Osteoblast (primary cell): ENCODE data around the gene CELF4. TPM values are rescaled to one million over a fixed set of nuclear protein-coding genes. Genes with fewer than 3 reads are reported as not detected.
A peak's percentile ranks its signal among the peaks of the same experiment; 100 is the strongest.

Experiments used
- DNase-seq: peaks from one replicate; pipeline ENCODE4 v3.0.0; 2011; ENCODE audit warnings: low spot score, mixed read lengths; ENCODE audit not compliant: insufficient read length; ENCODE audit errors: missing footprints
- H2AFZ ChIP-seq: 2 replicates; pipeline ENCODE4 v1.6.0; 2011; ENCODE audit warnings: mild to moderate bottlenecking, low read length
- H3K27ac ChIP-seq: 2 replicates; pipeline ENCODE4 v1.5.1; 2011; ENCODE audit warnings: mild to moderate bottlenecking, low read depth, low read length, moderate library complexity
- H3K27me3 ChIP-seq: 2 replicates; pipeline ENCODE4 v1.6.0; 2012; ENCODE audit warnings: mild to moderate bottlenecking, control low read depth, inconsistent platforms, low read length, moderate library complexity; ENCODE audit not compliant: insufficient read depth
- H3K36me3 ChIP-seq: 2 replicates; pipeline ENCODE4 v1.5.1; 2011; ENCODE audit warnings: mild to moderate bottlenecking, low read length, control low read depth, moderate library complexity; ENCODE audit not compliant: insufficient read depth
- H3K4me1 ChIP-seq: 2 replicates; pipeline ENCODE4 v1.5.1; 2011; ENCODE audit warnings: mild to moderate bottlenecking, low read length, control low read depth, moderate library complexity; ENCODE audit not compliant: insufficient read depth
- H3K4me2 ChIP-seq: 2 replicates; pipeline ENCODE4 v1.6.0; 2011; ENCODE audit warnings: mild to moderate bottlenecking, low read length; ENCODE audit not compliant: insufficient read depth
- H3K4me3 ChIP-seq: fragments of 200-600 bp; sonication (generic); 3 replicates; pipeline ENCODE4 v1.5.1; 2012; ENCODE audit warnings: mild to moderate bottlenecking, low read length, inconsistent platforms; ENCODE audit not compliant: insufficient read depth
- H3K79me2 ChIP-seq: 2 replicates; pipeline ENCODE4 v1.6.0; 2012; ENCODE audit warnings: mild to moderate bottlenecking, low read length, control low read depth, inconsistent platforms; ENCODE audit not compliant: insufficient read depth
- H3K9me3 ChIP-seq: 2 replicates; pipeline ENCODE4 v1.5.1; 2011; ENCODE audit warnings: low read depth, low read length, control low read depth
- H4K20me1 ChIP-seq: 2 replicates; pipeline ENCODE4 v1.6.0; 2012; ENCODE audit warnings: mild to moderate bottlenecking, low read length, control low read depth; ENCODE audit not compliant: insufficient read depth
- total RNA-seq: library from RNA; depleted of rRNA; stranded (reverse); fragments of >200 nt; gene quantifications from 2 replicates; pipeline ENCODE4 v1.2.3, GENCODE V29; 2012
- TF ChIP-seq, protein P1 (sequence below): IDR thresholded peaks from 2 replicates; pipeline ENCODE4 v1.5.1; 2011; ENCODE audit warnings: mild to moderate bottlenecking, low read depth, low read length, moderate library complexity; ENCODE audit errors: extremely low read depth

CELF4 gene
- total RNA-seq, 1 donor, result not detected

DNA sequence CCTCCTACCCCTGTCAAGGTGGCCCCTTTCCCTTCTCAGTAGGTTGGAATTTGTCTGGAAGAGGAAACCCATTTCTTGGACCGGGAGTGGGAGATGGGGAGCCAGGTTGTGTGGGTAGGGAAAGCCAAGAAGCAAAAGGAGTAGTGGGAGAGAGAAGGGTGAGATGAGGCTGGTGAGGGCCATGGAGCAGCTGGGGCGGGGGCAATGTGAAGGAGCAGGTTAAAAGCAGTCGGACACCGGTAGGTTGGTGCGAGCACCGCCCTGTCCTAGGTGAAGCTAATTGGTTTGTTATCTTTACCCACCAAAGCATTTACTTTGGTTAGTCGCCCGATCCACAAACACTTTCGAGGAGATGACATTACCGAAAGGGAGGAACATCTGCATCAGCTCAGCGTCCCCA is 306.8 kb downstream of the CELF4 start:
- H3K4me3 ChIP-seq, result no peak overlapping the region
- no peaks in the 10 kb centered on the region for H3K9me3 ChIP-seq
- TF ChIP-seq, protein P1, sequence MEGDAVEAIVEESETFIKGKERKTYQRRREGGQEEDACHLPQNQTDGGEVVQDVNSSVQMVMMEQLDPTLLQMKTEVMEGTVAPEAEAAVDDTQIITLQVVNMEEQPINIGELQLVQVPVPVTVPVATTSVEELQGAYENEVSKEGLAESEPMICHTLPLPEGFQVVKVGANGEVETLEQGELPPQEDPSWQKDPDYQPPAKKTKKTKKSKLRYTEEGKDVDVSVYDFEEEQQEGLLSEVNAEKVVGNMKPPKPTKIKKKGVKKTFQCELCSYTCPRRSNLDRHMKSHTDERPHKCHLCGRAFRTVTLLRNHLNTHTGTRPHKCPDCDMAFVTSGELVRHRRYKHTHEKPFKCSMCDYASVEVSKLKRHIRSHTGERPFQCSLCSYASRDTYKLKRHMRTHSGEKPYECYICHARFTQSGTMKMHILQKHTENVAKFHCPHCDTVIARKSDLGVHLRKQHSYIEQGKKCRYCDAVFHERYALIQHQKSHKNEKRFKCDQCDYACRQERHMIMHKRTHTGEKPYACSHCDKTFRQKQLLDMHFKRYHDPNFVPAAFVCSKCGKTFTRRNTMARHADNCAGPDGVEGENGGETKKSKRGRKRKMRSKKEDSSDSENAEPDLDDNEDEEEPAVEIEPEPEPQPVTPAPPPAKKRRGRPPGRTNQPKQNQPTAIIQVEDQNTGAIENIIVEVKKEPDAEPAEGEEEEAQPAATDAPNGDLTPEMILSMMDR, result no peak
- DNase-seq, result no peak
- H4K20me1 ChIP-seq, result no peaks in the 10 kb centered on the region
- H2AFZ ChIP-seq, result no peak overlapping the region
- no peak overlapping the region for H3K4me2 ChIP-seq
- H3K4me1 ChIP-seq, result no peaks in the 10 kb centered on the region
- H3K27ac ChIP-seq, result no peak overlapping the region
- no peaks in the 10 kb centered on the region for H3K79me2 ChIP-seq
- H3K36me3 ChIP-seq, result no peaks in the 10 kb centered on the region
- H3K27me3 ChIP-seq, result peaks cover 40% of the 10 kb centered on the region

DNA sequence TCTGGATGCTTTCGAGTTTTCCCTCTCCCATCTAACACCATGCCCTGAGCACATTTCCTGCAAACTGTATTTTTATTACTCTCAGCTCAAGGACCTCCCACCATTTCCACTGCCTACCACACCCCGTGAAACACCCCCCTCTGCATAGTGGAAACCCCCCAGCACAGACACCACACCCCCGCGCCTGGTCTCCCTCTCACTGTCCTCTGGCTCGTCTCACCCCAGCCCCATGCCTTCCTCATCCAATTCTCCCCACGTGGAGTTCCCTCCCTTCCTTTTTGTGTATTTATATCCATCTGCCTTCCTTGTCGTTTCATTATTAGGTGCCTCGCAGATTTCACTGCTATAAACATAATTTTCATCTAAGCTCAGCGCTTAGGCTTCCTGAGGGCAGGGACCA is 307.5 kb downstream of the CELF4 start:
- no peak overlapping the region for H3K27ac ChIP-seq
- no peaks in the 10 kb centered on the region for H3K36me3 ChIP-seq
- no peaks in the 10 kb centered on the region for H3K4me1 ChIP-seq
- no peak overlapping the region for H2AFZ ChIP-seq
- H3K4me2 ChIP-seq, result no peak overlapping the region
- TF ChIP-seq, protein P1, result no peak
- no peaks in the 10 kb centered on the region for H3K79me2 ChIP-seq
- H3K4me3 ChIP-seq, result no peak overlapping the region
- H4K20me1 ChIP-seq, result no peaks in the 10 kb centered on the region
- peaks cover 44% of the 10 kb centered on the region for H3K27me3 ChIP-seq
- no peak for DNase-seq
- H3K9me3 ChIP-seq, result no peaks in the 10 kb centered on the region

DNA sequence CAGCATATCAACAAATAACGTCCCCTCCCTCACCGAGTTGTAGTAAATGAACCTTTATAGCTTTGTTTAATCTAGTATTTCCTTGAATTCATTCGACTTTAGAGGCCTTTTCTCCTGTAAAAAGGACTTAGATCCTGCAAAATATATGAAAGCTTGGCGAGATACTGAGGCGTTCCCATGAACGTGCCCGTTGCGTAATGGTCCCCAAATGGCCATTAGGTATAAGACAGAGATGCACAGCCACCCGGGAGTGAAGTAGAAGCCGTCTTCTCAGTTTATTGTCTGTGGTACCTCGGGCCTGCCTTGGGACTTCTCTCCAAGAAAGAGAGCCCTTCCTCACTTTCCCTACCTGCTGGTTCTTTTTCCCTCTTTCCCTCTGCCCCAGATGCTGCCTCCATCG is 310.6 kb downstream of the CELF4 start:
- Histone ChIP-seq H3K9me3 (no peaks in the 10 kb centered on the region), H3K79me2 (no peaks in the 10 kb centered on the region), H3K4me3 (no peak overlapping the region), H3K27me3 (peaks cover 44% of the 10 kb centered on the region), H4K20me1 (no peaks in the 10 kb centered on the region), H2AFZ (no peak overlapping the region), H3K36me3 (no peaks in the 10 kb centered on the region), H3K27ac (no peak overlapping the region), H3K4me1 (no peaks in the 10 kb centered on the region), H3K4me2 (no peak overlapping the region)
- TF ChIP-seq, protein P1, result no peak
- no peak for DNase-seq

DNA sequence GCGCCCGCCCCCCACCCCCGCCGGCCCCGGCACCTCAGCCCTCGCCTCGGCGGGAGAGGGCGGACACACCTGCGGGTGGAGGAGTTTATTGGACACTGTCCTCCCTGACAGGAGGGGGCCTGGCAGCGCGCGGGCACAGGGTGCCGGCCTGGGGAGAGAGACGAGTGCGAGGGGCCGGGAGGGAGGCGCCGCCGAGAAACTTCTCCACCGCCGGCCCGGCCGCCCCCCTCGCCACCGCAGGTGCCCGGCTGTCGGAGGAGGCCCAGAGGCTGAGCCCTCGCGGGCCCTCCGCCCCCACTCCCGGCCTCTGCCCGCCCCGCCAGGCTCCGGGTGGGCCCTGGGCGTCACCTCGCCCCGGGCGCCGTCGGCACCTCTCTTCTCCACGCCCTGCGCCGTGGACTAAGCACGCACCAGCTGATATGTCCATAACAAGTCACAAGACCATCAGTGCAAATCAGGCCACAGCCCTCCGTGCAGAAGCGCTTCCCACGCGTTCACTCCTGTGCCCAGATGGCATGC is 311.3 kb downstream of the CELF4 start:
- no peaks in the 10 kb centered on the region for H3K36me3 ChIP-seq
- no peak overlapping the region for H2AFZ ChIP-seq
- H3K79me2 ChIP-seq, result no peaks in the 10 kb centered on the region
- H4K20me1 ChIP-seq, result no peaks in the 10 kb centered on the region
- H3K4me1 ChIP-seq, result no peaks in the 10 kb centered on the region
- no peak overlapping the region for H3K4me2 ChIP-seq
- TF ChIP-seq, protein P1, result no peak
- peak; percentile 68 for DNase-seq
- peaks cover 44% of the 10 kb centered on the region for H3K27me3 ChIP-seq
- H3K9me3 ChIP-seq, result no peaks in the 10 kb centered on the region
- H3K4me3 ChIP-seq, result no peak overlapping the region
- H3K27ac ChIP-seq, result no peak overlapping the region
